H1 (cell line): ENCODE data around the gene MAP7D1. TPM values are rescaled to one million over a fixed set of nuclear protein-coding genes. Genes with fewer than 3 reads are reported as not detected.

Source experiments
- CTCF ChIA-PET: fragments of 300-600 bp; sonication (Branson Sonifier 250); formaldehyde crosslinking; loops from one replicate; lab custom pipeline; 2021; ENCODE audit not compliant: partially characterized antibody; lab: Charles Lee
- POLR2A ChIA-PET: fragments of 300-600 bp; sonication (Branson Sonifier 250); formaldehyde crosslinking; loops from one replicate; lab custom pipeline; 2021; ENCODE audit warnings: inconsistent platforms; ENCODE audit not compliant: partially characterized antibody; lab: Charles Lee
- DNase-seq, 2 experiments: peaks; one replicate each; pipeline versions ENCODE4 v3.0.0 to v3.0.0-alpha.2; 2010 to 2022; ENCODE audit warnings: low spot score in 2 of 2, low read depth in 1 of 2, mixed read lengths in 1 of 2
- FAIRE-seq: peaks from 2 replicates; lab custom pipeline; 2011; peaks lifted over from hg19 to GRCh38; lab: Jason Lieb, UNC
- H2AFZ ChIP-seq: 2 replicates; pipeline ENCODE4 v1.8.1; 2012; ENCODE audit warnings: low read length, inconsistent platforms
- H2AK5ac ChIP-seq: 2 replicates; pipeline ENCODE4 v1.6.1; 2013; ENCODE audit warnings: low read depth, low read length
- H2BK120ac ChIP-seq: replicated peaks from 2 replicates; pipeline ENCODE3; 2013; ENCODE audit warnings: low read depth, low read length, inconsistent platforms
- H2BK12ac ChIP-seq: 2 replicates; pipeline ENCODE4 v1.6.1; 2013; ENCODE audit warnings: low read depth, low read length
- H2BK15ac ChIP-seq: 2 replicates; pipeline ENCODE4 v1.6.1; 2013; ENCODE audit warnings: low read length
- H2BK20ac ChIP-seq: 2 replicates; pipeline ENCODE4 v1.6.1; 2013; ENCODE audit warnings: low read length
- H2BK5ac ChIP-seq: 2 replicates; pipeline ENCODE4 v1.6.1; 2013; ENCODE audit warnings: low read depth, low read length
- H3K14ac ChIP-seq: 2 replicates; pipeline ENCODE4 v1.6.1; 2013; ENCODE audit warnings: inconsistent platforms; ENCODE audit not compliant: insufficient read length
- H3K18ac ChIP-seq: 2 replicates; pipeline ENCODE4 v1.6.1; 2013; ENCODE audit warnings: low read length; ENCODE audit errors: extremely low read depth
- H3K23ac ChIP-seq: 2 replicates; pipeline ENCODE4 v1.6.1; 2013; ENCODE audit warnings: inconsistent platforms; ENCODE audit not compliant: insufficient read length
- H3K23me2 ChIP-seq: 2 replicates; pipeline ENCODE4 v1.6.1; 2013; ENCODE audit warnings: low read depth, low read length
- H3K27ac ChIP-seq: 2 replicates; pipeline ENCODE4 v1.6.1; 2011; ENCODE audit warnings: low read depth, low read length, inconsistent platforms
- H3K27me3 ChIP-seq, 4 experiments: replicated peaks in 1 of 4; 1 replicate in 1 of 4; 2 replicates in 3 of 4; pipeline versions ENCODE4 v1.6.1 to v1.8.1; 2011 to 2013; ENCODE audit warnings: low read length in 3 of 4, mild to moderate bottlenecking in 3 of 4, inconsistent platforms in 2 of 4, mixed read lengths in 2 of 4, moderate library complexity in 1 of 4; ENCODE audit not compliant: control insufficient read depth in 3 of 4, insufficient read depth in 3 of 4; ENCODE audit errors: extremely low read depth in 1 of 4
- H3K36me3 ChIP-seq, 4 experiments: 2 replicates each; pipeline versions ENCODE4 v1.6.1 to v1.8.1; 2011 to 2013; ENCODE audit warnings: mild to moderate bottlenecking in 4 of 4, low read length in 3 of 4, moderate library complexity in 2 of 4, control low read depth in 1 of 4, inconsistent platforms in 1 of 4; ENCODE audit not compliant: insufficient read depth in 4 of 4, control insufficient read depth in 2 of 4
- H3K4ac ChIP-seq: replicated peaks from 2 replicates; pipeline ENCODE3; 2013; ENCODE audit warnings: low read length, low read depth, mixed read lengths, inconsistent platforms; ENCODE audit not compliant: insufficient read length
- H3K4me1 ChIP-seq, 4 experiments: replicated peaks in 1 of 4; 1 replicate in 1 of 4; 2 replicates in 3 of 4; pipeline versions ENCODE4 v1.6.1 to v1.8.1; 2011 to 2013; ENCODE audit warnings: low read length in 3 of 4, inconsistent platforms in 2 of 4, mixed read lengths in 1 of 4; ENCODE audit not compliant: insufficient read depth in 4 of 4, control insufficient read depth in 3 of 4
- H3K4me2 ChIP-seq, 2 experiments: 2 replicates each; pipeline versions ENCODE4 v1.6.1 to v1.8.1; 2011 to 2013; ENCODE audit warnings: low read depth in 2 of 2, low read length in 2 of 2, control low read depth in 1 of 2, inconsistent platforms in 1 of 2, mild to moderate bottlenecking in 1 of 2; ENCODE audit not compliant: insufficient read depth in 1 of 2
- H3K4me3 ChIP-seq, 4 experiments: fragments of 200-600, 300-600 bp in 1 of 4; sonication (generic), shearing (Covaris generic), sonication (Bioruptor Twin) in 1 of 4; 2 replicates each; pipeline versions ENCODE4 v1.5.1 to v1.8.1; 2011 to 2016; ENCODE audit warnings: low read length in 4 of 4, low read depth in 3 of 4, control low read depth in 2 of 4, inconsistent platforms in 2 of 4, mild to moderate bottlenecking in 2 of 4, mixed read lengths in 1 of 4, moderate library complexity in 1 of 4; ENCODE audit not compliant: insufficient read depth in 2 of 4; ENCODE audit errors: extremely low read depth in 1 of 4
- H3K56ac ChIP-seq: replicated peaks from 2 replicates; pipeline ENCODE3; 2013; ENCODE audit warnings: low read depth, mild to moderate bottlenecking, mixed read lengths, low read length, inconsistent platforms; ENCODE audit not compliant: insufficient read length
- H3K79me1 ChIP-seq: 2 replicates; pipeline ENCODE4 v1.6.1; 2013; ENCODE audit warnings: low read depth, low read length, control low read depth
- H3K79me2 ChIP-seq, 2 experiments: 2 replicates each; pipeline versions ENCODE4 v1.6.1 to v1.8.1; 2012 to 2013; ENCODE audit warnings: low read length in 2 of 2, mild to moderate bottlenecking in 2 of 2, inconsistent platforms in 1 of 2; ENCODE audit not compliant: insufficient read depth in 2 of 2, control insufficient read depth in 1 of 2
- H3K9ac ChIP-seq, 4 experiments: replicated peaks in 1 of 4; 1 replicate in 1 of 4; 2 replicates in 3 of 4; pipeline versions ENCODE4 v1.6.1 to v1.8.1; 2011 to 2013; ENCODE audit warnings: low read depth in 3 of 4, low read length in 3 of 4, control low read depth in 2 of 4, mild to moderate bottlenecking in 2 of 4, moderate library complexity in 2 of 4, inconsistent platforms in 1 of 4; ENCODE audit errors: extremely low read depth in 1 of 4
- H3K9me3 ChIP-seq, 2 experiments: 2 replicates each; pipeline versions ENCODE4 v1.6.1 to v1.8.1; 2012 to 2013; ENCODE audit warnings: mild to moderate bottlenecking in 2 of 2, moderate library complexity in 2 of 2, control low read depth in 1 of 2, inconsistent platforms in 1 of 2, low read depth in 1 of 2, low read length in 1 of 2, mixed read lengths in 1 of 2; ENCODE audit not compliant: insufficient read depth in 2 of 2
- H4K20me1 ChIP-seq, 2 experiments: replicated peaks in 1 of 2; 2 replicates each; pipeline versions ENCODE3 to v1.8.1; 2011 to 2013; ENCODE audit warnings: inconsistent platforms in 2 of 2, low read length in 2 of 2, mild to moderate bottlenecking in 1 of 2; ENCODE audit not compliant: insufficient read depth in 2 of 2, control insufficient read depth in 1 of 2
- H4K5ac ChIP-seq: 2 replicates; pipeline ENCODE4 v1.6.1; 2013; ENCODE audit warnings: low read length, low read depth, mixed read lengths, inconsistent platforms; ENCODE audit not compliant: insufficient read length
- H4K8ac ChIP-seq: 2 replicates; pipeline ENCODE4 v1.8.0; 2013; ENCODE audit warnings: mild to moderate bottlenecking, moderate library complexity, low read length, inconsistent platforms; ENCODE audit not compliant: insufficient read depth; ENCODE audit errors: extremely low read depth
- H4K91ac ChIP-seq: replicated peaks from 2 replicates; pipeline ENCODE3; 2013; ENCODE audit warnings: low read length, mixed read lengths, inconsistent platforms; ENCODE audit not compliant: insufficient read length
- BACH1 ChIP-seq: IDR thresholded peaks from 2 replicates; pipeline ENCODE4 v1.6.1; 2012; ENCODE audit warnings: low read length, improper control_type of control experiment
- CBX5 ChIP-seq: fragments of 300-800, 300-1000 bp; sonication (generic); IDR thresholded peaks from 2 replicates; pipeline ENCODE4 v1.7.1; 2016; ENCODE audit warnings: antibody characterized with exemption, low read length, low read depth
- JUN ChIP-seq: IDR thresholded peaks from 2 replicates; pipeline ENCODE4 v1.6.1; 2011; ENCODE audit warnings: low read depth, mild to moderate bottlenecking, improper control_type of control experiment, low read length
- PHF8 ChIP-seq: fragments of 200-600 bp; sonication (generic); conservative IDR thresholded peaks from 2 replicates; pipeline ENCODE4 v1.7.1; 2012; ENCODE audit warnings: low read depth, mild to moderate bottlenecking, inconsistent platforms, low read length, moderate library complexity
- RAD21 ChIP-seq, 2 experiments: IDR thresholded peaks in 1 of 2; conservative IDR thresholded peaks in 1 of 2; 2 replicates each; pipeline ENCODE4 v1.6.1; 2011; ENCODE audit warnings: low read depth in 2 of 2, low read length in 2 of 2, improper control_type of control experiment in 1 of 2, inconsistent platforms in 1 of 2, mild to moderate bottlenecking in 1 of 2, moderate library complexity in 1 of 2
- USF2 ChIP-seq: IDR thresholded peaks from 2 replicates; pipeline ENCODE4 v1.6.1; 2011; ENCODE audit warnings: low read length, improper control_type of control experiment
- WGBS, 2 experiments: shearing (Covaris generic) in 1 of 2; methylation state at CpG; one replicate each; pipeline versions ENCODE4 v1.1.6 to v1.1.7; 2013 to 2015; ENCODE audit warnings: low lambda C conversion rate in 2 of 2, mixed read lengths in 2 of 2, inconsistent platforms in 1 of 2, low coverage in 1 of 2, missing lambda C conversion rate in 1 of 2; ENCODE audit not compliant: insufficient replicate concordance in 2 of 2, insufficient coverage in 1 of 2, insufficient read length in 1 of 2; ENCODE audit errors: extremely low coverage in 1 of 2, missing lambda C conversion rate in 1 of 2; 5-methylcytosine and 5-hydroxymethylcytosine counted together
- polyA plus RNA-seq, 7 experiments: library from polyadenylated mRNA; depleted of rRNA in 3 of 7; stranded (reverse) in 5 of 7; unstranded in 2 of 7; fragments of >200 nt in 5 of 7; fragments of 200-250 nt in 2 of 7; gene quantifications; 1 replicate in 5 of 7; 2 replicates in 1 of 7; 4 replicates in 1 of 7; pipeline versions ENCODE4 v1.2.1 to v1.2.3, GENCODE V29; 2011 to 2013; ENCODE audit warnings: missing spikeins in 2 of 7, mixed read lengths in 2 of 7
- total RNA-seq: library from RNA; stranded (reverse); fragmentation: NEBNext Ultra II Directional; extraction: Animal tissue kit (Norgen Biotek cat#: 25700); gene quantifications from 2 replicates; pipeline ENCODE4 v1.2.1, GENCODE V29; 2021

MAP7D1 gene
- total and polyA plus RNA-seq, 2 of the 8 experiments (the other 6 are each of a cell fraction or from before 2014, with no cell fraction given): 18.2 to 52.4 TPM

GRCh38 chr1:36123356-36123755, 32.6 kb upstream of the MAP7D1 start:
- Histone ChIP-seq H3K79me2 (no peaks in the 10 kb centered on the region), H3K14ac (no peak overlapping the region), H3K9ac (no peak overlapping the region), H4K91ac (no peak overlapping the region), H2AK5ac (no peak overlapping the region), H4K5ac (no peak overlapping the region), H2BK20ac (no peak overlapping the region), H3K18ac (no peak overlapping the region), H3K27ac (no peak overlapping the region), H3K4ac (no peak overlapping the region), H2BK15ac (no peak overlapping the region), H3K79me1 (no peaks in the 10 kb centered on the region), H3K4me1 (peaks cover 0 to 13% (median 6%) of the 10 kb centered on the region in 4 experiments; a peak in 6 of 7 replicates), H4K20me1 (peaks cover 0 to 5% of the 10 kb centered on the region in 2 experiments), H3K4me2 (no peak overlapping the region), H3K9me3 (no peaks in the 10 kb centered on the region), H3K23me2 (peaks cover 16% of the 10 kb centered on the region; the same call in 1 of the 2 replicates), H2BK12ac (peak overlapping the region; percentile 42; the same call in 1 of the 2 replicates), H3K23ac (no peak overlapping the region), H2AFZ (no peak overlapping the region), H2BK5ac (no peak overlapping the region), H3K27me3 (peaks cover 16 to 38% (median 30%) of the 10 kb centered on the region in 4 experiments), H3K56ac (no peak overlapping the region), H4K8ac (no peak overlapping the region), H3K36me3 (no peaks in the 10 kb centered on the region), H3K4me3 (no peak overlapping the region), H2BK120ac (no peak overlapping the region)
- WGBS, 2 experiments: 89% methylated on average over 8 of the region's 8 CpGs; no CpG with 5 or more reads in 1 of the 2 experiments
- ChIA-PET CTCF (interaction anchor here (0.8 to 3.2 kb wide), 7 partner anchors 9 to 38 kb away, joined by 3 to 15 read pairs (median 4); no protein-coding TSS in a partner anchor), POLR2A (no interaction called here)
- no peak for DNase-seq
- no peak for FAIRE-seq
- TF ChIP-seq RAD21 (IDR thresholded peaks at IDR 0.05 in 1 of 2, conservative IDR thresholded peaks at IDR 0.05 in 1 of 2; ENCODE audit: low read depth in 2 of 2, low read length in 2 of 2) (no peak), BACH1 (no peak), JUN (no peak), USF2 (no peak), CBX5 (no peak), PHF8 (no peak)
